GM23248 (cell line): ENCODE data around the gene GPATCH2. TPM values are rescaled to one million over a fixed set of nuclear protein-coding genes. Genes with fewer than 3 reads are reported as not detected.
"Not testable (repeated sequence)": the region's sequence is repeated elsewhere in the genome, so short reads cannot be mapped to it uniquely, and the experiment has no call there.

Experiments
- DNase-seq: peaks from one replicate; pipeline ENCODE4 v3.0.0-alpha.2; 2015
- H2AFZ ChIP-seq: fragments of 200-600 bp; sonication (generic); 2 replicates; pipeline ENCODE4 v1.6.1; 2016; ENCODE audit warnings: antibody characterized with exemption
- H3F3A ChIP-seq: fragments of 200-600 bp; sonication (generic); 2 replicates; pipeline ENCODE4 v1.6.1; 2016; ENCODE audit warnings: mild to moderate bottlenecking, antibody characterized with exemption, mixed run types; ENCODE audit not compliant: insufficient read depth
- H3K27ac ChIP-seq: fragments of 200-600 bp; sonication (generic); 2 replicates; pipeline ENCODE4 v1.5.1; 2016; ENCODE audit warnings: mild to moderate bottlenecking
- H3K27me3 ChIP-seq: fragments of 200-600 bp; sonication (generic); replicated peaks from 2 replicates; pipeline ENCODE4 v1.6.1; 2016; ENCODE audit warnings: mild to moderate bottlenecking; ENCODE audit not compliant: insufficient read depth
- H3K36me3 ChIP-seq: fragments of 200-600 bp; sonication (generic); 2 replicates; pipeline ENCODE4 v1.6.1; 2016; ENCODE audit warnings: low read depth, mild to moderate bottlenecking
- H3K4me1 ChIP-seq: fragments of 200-600 bp; sonication (generic); 2 replicates; pipeline ENCODE4 v1.6.1; 2016; ENCODE audit warnings: mild to moderate bottlenecking; ENCODE audit not compliant: insufficient read depth
- H3K4me2 ChIP-seq: fragments of 200-600 bp; sonication (generic); one replicate; pipeline ENCODE4 v1.6.1; 2016; ENCODE audit warnings: mild to moderate bottlenecking; ENCODE audit not compliant: unreplicated experiment
- H3K4me3 ChIP-seq: fragments of 200-600 bp; sonication (generic); 2 replicates; pipeline ENCODE4 v1.5.1; 2016; ENCODE audit warnings: mild to moderate bottlenecking
- H3K79me2 ChIP-seq: fragments of 200-600 bp; sonication (generic); 2 replicates; pipeline ENCODE4 v1.6.1; 2016; ENCODE audit warnings: mild to moderate bottlenecking; ENCODE audit not compliant: insufficient read depth
- H3K9ac ChIP-seq: fragments of 200-600 bp; sonication (generic); 2 replicates; pipeline ENCODE4 v1.6.1; 2016; ENCODE audit warnings: mild to moderate bottlenecking
- H3K9me2 ChIP-seq: fragments of 200-600 bp; sonication (generic); 2 replicates; pipeline ENCODE4 v1.6.1; 2016; ENCODE audit warnings: mixed run types, mild to moderate bottlenecking, moderate library complexity; ENCODE audit not compliant: insufficient read depth
- H3K9me3 ChIP-seq: fragments of 200-600 bp; sonication (generic); one replicate; pipeline ENCODE4 v1.6.1; 2017; ENCODE audit warnings: low read depth
- H4K20me1 ChIP-seq: fragments of 200-600 bp; sonication (generic); 2 replicates; pipeline ENCODE4 v1.6.0; 2016; ENCODE audit not compliant: insufficient read depth
- EZH2 ChIP-seq: fragments of 200-600 bp; sonication (generic); IDR thresholded peaks from 2 replicates; pipeline ENCODE4 v1.6.1; 2018; ENCODE audit warnings: antibody characterized with exemption, mild to moderate bottlenecking; ENCODE audit not compliant: insufficient read depth, poor library complexity, severe bottlenecking
- EZH2phosphoT487 ChIP-seq: fragments of 200-600 bp; sonication (generic); IDR thresholded peaks from 2 replicates; pipeline ENCODE4 v1.6.1; 2018; ENCODE audit warnings: antibody characterized with exemption, moderate library complexity, mild to moderate bottlenecking, low read depth; ENCODE audit not compliant: insufficient read depth
- WGBS, 2 experiments: methylation state at CpG; one replicate each; pipeline ENCODE4 v1.1.6; 2015 to 2017; ENCODE audit warnings: low lambda C conversion rate in 2 of 2, low coverage in 1 of 2; ENCODE audit errors: missing lambda C conversion rate in 2 of 2; 5-methylcytosine and 5-hydroxymethylcytosine counted together
- in situ Hi-C: fragments of 300-500 bp; cut with MboI; formaldehyde crosslinking; loops from 2 replicates; pipeline ENCODE4 v1.15.0; 2020
- polyA plus RNA-seq: library from polyadenylated mRNA; unstranded; fragments of >200 nt; fragmentation: Nextera tagmentation; extraction: Ambion mirVana; gene quantifications from 2 replicates; pipeline ENCODE4 v1.2.1, GENCODE V29; 2016
- total RNA-seq: library from RNA; depleted of rRNA; stranded (reverse); fragments of >200 nt; shearing (Covaris generic); gene quantifications from 2 replicates; pipeline ENCODE4 v1.2.3, GENCODE V29; 2014; rRNA removed

Gene GPATCH2
- total and polyA plus RNA-seq, 2 experiments from 2014 or later: 6.3 to 8.2 TPM

DNA sequence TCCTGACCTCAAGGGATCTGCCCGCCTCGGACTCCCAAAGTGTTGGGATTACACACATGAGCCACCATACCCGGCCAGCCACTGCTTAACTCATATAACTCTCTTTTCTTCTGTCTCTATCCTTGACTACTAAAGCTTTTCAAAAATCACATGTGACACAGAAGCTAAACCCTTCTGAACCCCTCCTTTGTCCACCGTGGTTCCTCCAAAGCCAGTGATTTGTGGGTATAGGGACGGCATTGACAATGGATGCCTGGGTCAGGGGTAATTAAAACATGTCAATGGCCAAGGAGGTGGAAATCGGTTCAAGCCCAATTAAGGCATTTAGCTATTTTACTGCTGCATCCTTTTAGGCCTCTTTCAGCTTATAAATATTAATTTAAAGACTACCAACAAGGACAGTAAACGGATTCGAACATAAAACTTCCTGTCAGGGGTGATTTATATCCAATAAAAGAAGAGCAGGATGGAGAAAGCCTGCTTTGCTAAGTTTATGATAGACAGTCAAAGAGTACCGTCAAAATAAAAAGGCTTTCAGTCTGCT, 242.3 kb downstream of the GPATCH2 start:
- 14 to 15% methylated on average over 9 of the region's 9 CpGs for WGBS, 2 experiments
- Histone ChIP-seq H3K9ac (no peak overlapping the region), H3K27me3 (peaks cover 9% of the 10 kb centered on the region; the same call in 1 of the 2 replicates), H3K4me1 (no peaks in the 10 kb centered on the region), H3K79me2 (no peaks in the 10 kb centered on the region), H3K9me3 (no peaks in the 10 kb centered on the region), H3K9me2 (no peaks in the 10 kb centered on the region), H3K36me3 (no peaks in the 10 kb centered on the region), H3K4me3 (no peak overlapping the region), H3F3A (no peaks in the 10 kb centered on the region), H3K27ac (no peak overlapping the region), H4K20me1 (no peaks in the 10 kb centered on the region), H3K4me2 (no peak overlapping the region), H2AFZ (no peak overlapping the region)
- DNase-seq: no peak
- TF ChIP-seq EZH2phosphoT487 (no peak), EZH2 (no peak)
- in situ Hi-C loops: no loop called here

DNA sequence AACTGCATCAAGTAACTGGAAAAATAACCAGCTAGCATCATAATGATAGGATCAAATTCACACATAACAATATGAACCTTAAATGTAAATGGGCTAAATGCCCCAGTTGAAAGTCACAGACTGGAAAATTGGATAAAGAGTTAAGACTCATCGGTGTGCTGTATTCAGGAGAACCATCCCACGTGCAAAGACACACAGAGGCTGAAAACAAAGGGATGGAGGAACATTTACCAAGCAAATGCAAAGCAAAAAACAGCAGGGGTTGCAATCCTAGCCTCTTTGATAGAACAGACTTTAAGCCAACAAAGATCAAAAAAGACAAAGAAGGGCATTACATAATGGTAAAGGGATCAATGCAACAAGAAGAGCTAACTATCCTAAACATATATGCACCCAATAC, 249.1 kb downstream of the GPATCH2 start:
- DNase-seq, H3K27me3 ChIP-seq, H3K9me2 ChIP-seq, H2AFZ ChIP-seq, H4K20me1 ChIP-seq, H3K4me1 ChIP-seq, H3K9me3 ChIP-seq, H3K4me3 ChIP-seq, H3K9ac ChIP-seq, H3K79me2 ChIP-seq, H3K4me2 ChIP-seq, in situ Hi-C loops, H3F3A ChIP-seq, H3K36me3 ChIP-seq, H3K27ac ChIP-seq: not testable (repeated sequence)
- WGBS, 2 experiments: 8 to 11% methylated on average over 2 of the region's 2 CpGs

DNA sequence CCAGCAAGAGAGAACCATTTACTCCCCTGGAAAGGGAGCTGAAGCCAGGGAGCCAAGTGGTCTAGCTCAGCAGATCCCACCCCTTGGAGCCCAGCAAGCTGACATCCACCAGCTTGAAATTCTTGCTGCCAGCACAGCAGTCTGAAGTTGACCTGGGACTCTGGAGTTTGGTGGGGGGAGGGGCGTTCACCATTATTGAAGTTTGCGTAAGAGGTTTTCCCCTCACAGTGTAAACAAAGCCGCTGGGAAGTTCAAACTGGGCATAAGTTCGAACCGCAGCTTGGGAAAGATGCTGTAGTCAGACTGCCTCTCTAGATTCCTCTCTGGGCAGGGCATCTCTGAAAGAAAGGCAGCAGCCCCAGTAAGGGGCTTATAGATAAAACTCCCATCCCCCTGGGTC, 251.1 kb downstream of the GPATCH2 start:
- H3K27ac ChIP-seq, H4K20me1 ChIP-seq, H3K4me3 ChIP-seq, H3K4me2 ChIP-seq, H3K9me2 ChIP-seq, H3K4me1 ChIP-seq, H3K9me3 ChIP-seq, H3K79me2 ChIP-seq, H3K9ac ChIP-seq, in situ Hi-C loops, H3K36me3 ChIP-seq, H2AFZ ChIP-seq, DNase-seq, H3K27me3 ChIP-seq, H3F3A ChIP-seq: not testable (repeated sequence)
- 66 to 75% methylated on average over 5 of the region's 5 CpGs for WGBS, 2 experiments

DNA sequence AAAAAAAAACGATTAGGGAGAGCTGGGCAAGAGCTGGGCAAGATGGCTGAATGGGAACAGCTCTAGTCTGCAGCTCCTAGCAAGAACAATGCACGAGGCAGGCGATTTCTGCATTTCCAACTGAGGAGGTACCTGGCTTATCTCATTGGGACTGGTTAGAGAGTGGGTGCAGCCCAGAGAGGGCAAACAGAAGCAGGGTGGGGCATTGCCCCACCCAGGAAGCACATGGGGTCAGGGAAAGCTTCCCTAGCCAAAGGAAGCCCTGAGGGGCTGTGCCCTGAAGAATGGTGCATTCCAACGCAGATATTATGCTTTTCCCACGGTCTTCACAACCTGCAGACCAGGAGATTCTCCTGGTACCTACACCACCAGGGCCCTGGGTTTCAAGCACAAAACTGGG, 251.6 kb downstream of the GPATCH2 start:
- TF ChIP-seq EZH2phosphoT487: no peak
- TF ChIP-seq EZH2: no peak
- Histone ChIP-seq H3K79me2 (no peaks in the 10 kb centered on the region), H3K9me3 (no peaks in the 10 kb centered on the region), H3K36me3 (no peaks in the 10 kb centered on the region), H3K9me2 (no peaks in the 10 kb centered on the region), H3K27ac (no peak overlapping the region), H3K27me3 (no peaks in the 10 kb centered on the region), H3F3A (no peaks in the 10 kb centered on the region), H3K4me1 (no peaks in the 10 kb centered on the region), H3K9ac (no peak overlapping the region), H3K4me2 (no peak overlapping the region), H3K4me3 (no peak overlapping the region), H4K20me1 (no peaks in the 10 kb centered on the region), H2AFZ (no peak overlapping the region)
- in situ Hi-C loops: no loop called here
- 36 to 40% methylated on average over 5 of the region's 5 CpGs for WGBS, 2 experiments
- DNase-seq: no peak

Other genes with a start within 250 kb of the GPATCH2 start
- 0.43 and 0.89 TPM in 2 replicates for gene SPATA17, start 254 bp upstream of the GPATCH2 start, total RNA-seq
- 0.58 and 1.3 TPM in 2 replicates for gene SPATA17, start 254 bp upstream of the GPATCH2 start, polyA plus RNA-seq